Activated gamma-delta T cell (primary cell): Measurements from ENCODE around the gene POLR2C.
"Not testable (repeated sequence)": the region's sequence is repeated elsewhere in the genome, so short reads cannot be mapped to it uniquely, and the experiment has no call there.

Experiments
- DNase-seq: peaks from one replicate; lab custom pipeline; 2025; lab: John Stamatoyannopoulos, UW

The POLR2C gene

GRCh38 chr16:57479205-57479975, 16.9 kb downstream of the POLR2C start:
- no peak for DNase-seq

DNA sequence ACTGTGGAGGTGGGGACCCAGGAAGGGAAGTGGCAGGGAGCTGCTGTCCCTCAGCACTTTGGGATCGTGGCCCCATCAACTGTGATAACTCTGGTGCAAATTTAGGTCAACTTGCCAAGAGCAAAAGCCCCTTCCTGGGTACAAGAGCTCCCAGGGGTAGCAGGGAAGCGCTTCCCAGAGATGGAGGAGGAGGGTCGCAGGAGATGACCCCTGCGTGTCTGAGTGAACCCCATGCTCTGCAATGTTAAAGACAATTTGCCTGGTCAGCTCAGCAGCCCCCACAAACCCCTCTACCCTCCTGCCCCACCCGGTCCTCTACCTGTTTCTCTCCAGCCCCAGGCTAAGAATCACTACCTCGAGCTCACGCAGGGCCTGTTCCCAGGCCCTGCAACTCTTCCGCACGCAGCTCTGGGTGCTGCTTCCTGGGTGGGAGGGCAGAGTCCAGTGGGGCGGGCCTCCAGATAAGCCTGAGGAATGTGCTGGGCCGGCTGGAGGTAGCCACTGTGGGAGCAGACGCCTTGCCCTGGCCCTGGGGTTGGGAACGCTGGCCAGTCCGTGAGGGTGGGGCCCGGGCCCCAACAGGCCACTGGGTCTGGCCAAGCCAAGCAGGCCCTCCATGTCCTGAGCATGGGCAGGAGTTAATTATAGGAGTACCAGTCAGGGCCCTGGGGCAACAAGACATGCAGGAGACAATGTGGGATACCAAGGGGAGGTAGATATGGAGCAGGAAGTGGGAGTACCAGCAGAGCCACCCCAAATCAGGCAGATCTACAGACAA, 17.7 kb downstream of the POLR2C start:
- no peak for DNase-seq

DNA sequence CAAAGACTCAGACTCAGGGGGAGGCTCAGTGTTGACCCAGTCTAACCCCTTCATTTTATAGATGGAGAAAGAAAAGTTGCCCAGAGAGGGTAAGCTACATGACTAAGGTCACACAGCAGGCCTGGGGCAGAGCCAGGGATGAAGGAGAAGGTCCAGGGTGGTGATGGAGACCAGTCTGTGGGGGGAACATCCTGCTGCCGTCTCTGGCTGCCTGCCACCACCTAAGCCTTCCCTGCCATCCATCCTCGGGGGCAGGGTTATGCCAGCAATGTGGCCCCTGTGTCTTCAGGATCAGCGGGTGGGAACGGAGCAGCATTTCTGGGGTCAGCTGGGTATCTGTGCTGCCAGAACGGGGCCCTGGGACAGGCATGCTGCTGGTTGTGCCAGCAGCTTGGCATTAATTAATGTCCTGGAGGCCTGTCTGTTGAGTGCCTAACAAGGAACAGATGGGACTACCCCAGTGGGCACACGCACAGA, 18.3 kb downstream of the POLR2C start:
- DNase-seq = no peak

GRCh38 chr16:57481421-57481820, 18.9 kb downstream of the POLR2C start:
- DNase-seq = no peak

- no peak for DNase-seq
These were observed 20.5 kb downstream of the POLR2C start for GRCh38 chr16:57482845-57483545.

DNA sequence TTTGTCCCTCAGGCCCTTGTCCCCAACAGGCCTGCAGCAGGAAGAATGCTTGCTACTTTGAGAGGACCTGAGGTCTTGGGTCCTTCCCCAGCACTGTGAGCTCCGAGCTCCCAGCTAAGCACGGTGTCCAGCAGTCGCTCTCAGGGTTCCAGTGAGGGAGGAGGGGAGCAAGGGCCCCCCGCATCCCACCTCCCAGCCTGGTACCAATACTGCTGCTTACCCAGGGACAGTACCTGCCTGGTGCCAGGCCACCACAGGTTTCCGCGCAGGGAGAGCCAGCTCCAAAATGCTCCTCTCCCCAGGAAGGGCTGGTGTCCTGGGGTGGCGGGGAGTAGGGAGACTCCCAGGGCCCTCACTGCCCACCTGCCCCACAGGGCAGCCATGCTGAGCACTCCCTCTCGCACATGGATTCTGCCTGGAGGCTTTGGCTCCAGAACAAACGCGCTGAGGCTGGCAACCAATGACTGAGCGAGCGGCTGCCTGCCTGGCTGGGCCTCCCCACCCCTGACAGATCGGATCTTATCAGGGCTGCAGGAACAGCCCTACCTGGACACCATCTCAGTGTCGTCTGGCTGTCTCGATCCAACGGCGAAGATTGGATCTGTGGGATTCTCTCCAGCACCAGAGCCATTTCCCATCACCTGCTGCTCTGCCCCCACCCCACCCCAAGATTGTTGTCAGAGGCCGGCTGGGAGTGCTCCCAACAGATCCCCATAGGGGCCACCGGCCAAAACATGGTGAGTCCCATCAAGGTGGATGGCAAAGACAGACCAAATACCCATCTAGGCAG, 21.4 kb downstream of the POLR2C start:
- no peak for DNase-seq

GRCh38 chr16:57484515-57485005, 22.1 kb downstream of the POLR2C start:
- no peak for DNase-seq

DNA sequence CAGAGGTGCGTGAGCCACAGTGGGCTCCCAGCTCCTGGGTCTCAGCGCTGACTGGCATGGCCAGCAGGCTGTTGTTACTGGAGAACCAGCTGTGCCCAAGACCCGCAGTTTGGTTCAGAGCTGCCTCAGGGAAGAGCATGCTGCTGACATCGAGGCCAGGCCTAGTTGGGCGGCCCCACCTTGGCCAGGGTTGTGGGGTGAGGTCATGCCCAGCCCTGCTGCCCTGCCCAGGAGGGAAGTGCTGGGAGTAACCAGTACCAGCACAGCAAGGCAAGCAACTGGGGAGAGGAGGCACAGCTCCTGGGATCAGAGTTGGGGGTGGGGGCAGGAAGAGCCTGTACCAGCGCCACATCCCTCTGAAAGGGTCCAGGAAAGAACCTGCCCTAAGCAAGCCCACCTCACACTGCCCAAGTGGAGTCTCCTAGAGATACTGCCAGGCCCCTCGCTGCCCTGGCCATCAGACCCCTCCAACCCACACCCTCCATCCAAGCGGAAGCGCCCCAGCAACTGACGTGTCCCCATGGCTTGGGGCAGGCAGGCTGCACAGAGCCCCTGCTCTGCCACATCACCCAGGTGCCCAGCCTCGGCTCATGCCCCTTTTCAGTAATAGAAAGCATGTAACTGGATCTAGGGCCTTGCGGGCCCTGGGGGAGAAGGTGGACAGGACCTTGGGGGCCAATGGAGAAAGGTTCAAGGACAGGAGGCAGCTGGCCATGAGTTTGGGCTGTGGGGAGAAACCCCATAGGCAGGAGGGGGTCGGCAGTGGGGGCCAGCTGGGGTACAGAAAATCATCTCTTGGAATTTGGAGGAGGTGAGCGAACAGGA, 22.8 kb downstream of the POLR2C start:
- DNase-seq = no peak

DNA sequence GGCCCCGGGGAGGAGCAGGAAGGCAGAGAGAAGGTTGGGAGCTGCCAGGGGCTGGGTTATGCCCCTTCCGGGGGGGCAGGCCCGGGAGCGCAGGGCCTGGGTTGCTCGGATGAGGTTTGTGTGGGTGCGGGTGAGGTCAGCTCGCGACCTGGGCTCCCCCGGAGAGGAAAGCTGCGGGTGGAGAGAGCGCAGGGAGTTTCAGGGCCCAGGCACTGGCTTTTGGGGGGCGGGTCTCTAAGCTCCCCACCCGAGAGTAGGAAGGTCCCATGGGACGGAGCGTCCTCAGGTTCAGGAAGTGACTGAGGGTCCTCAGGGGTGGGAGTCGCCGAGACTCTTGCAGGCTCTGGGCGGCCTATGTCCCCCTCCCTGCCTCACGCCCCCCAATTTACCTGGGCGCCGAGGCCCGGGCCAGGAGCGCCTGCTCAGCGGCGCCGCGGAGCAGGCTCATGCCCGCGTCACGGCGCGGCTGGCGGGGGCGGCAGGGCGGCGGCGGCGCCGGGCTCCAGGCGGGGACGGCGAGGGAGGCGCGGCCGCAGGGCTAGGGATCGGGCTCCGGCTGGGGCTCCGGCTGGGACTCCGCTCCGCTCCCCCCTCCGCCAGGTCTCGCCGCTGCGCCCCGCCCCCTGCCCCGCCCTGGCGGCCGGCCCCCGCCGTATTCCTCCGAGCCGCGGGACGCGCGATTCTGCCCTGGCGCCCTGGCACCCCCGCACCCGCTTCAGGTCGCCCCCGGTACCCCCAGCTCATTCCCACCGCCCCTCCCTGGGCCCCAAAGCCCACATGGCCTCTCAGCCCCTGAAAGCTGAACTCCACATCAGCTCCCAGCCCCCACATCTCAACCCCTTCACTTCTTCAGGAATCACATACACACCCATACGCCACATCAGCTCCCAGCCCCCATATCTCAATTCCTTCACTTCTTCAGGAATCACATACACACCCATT, 23.7 kb downstream of the POLR2C start, which contains the start of gene DOK4:
TSS of gene DOK4 (minus strand) at position 578 of the 942 bp plus-strand sequence. CDS start 6,986 bp downstream, outside the sequence.
- peak; percentile 69 for DNase-seq

GRCh38 chr16:57486858-57487834, 24.7 kb downstream of the POLR2C start:
- DNase-seq = no peak

- DNase-seq = no peak
These were observed 26.8 kb downstream of the POLR2C start for GRCh38 chr16:57489229-57489628.

- DNase-seq = no peak
These were observed 31.3 kb downstream of the POLR2C start for GRCh38 chr16:57493767-57494166.

DNA sequence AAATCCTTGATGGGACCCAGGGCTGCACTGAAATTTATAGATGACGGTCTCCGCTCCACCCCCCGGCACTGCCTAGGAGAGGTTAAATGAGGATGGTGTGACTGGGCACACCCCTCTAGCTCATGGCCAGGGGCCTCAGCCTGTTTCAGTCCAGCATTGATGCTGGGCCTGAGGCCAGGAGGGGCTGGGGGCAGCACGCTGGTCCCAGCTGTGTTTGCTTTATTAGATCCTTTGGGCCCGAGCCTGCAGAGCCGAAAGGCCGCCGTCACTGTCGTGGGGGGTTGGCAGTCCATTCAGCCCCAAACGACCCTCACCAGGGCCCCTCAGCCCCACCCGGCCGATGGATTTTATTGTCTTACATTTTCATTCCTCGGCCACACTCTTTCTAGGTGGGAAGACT, 34.6 kb downstream of the POLR2C start:
- DNase-seq = no peak

DNA sequence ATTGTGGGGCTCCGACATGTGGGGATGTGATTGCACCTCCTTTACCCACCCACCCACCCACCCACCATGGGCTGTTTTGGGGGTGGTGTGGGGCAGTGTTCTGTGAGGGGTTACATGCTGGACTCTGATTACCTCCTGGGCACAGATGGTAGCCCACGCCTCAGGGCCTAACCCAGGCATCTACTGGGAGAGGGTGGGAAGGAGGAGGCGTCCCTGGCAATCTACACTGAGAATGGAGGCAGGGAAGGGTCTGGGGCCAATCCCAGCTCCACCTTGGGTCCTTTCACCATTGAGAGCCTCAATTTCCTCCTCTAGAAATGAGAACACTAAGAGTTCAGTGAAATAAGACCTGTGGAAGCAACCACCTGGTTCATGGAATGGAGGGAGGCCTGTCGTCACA, 35.6 kb downstream of the POLR2C start:
- DNase-seq = no peak

GRCh38 chr16:57499941-57500340, 37.5 kb downstream of the POLR2C start:
- not testable (repeated sequence) for DNase-seq

GRCh38 chr16:57500578-57501111, 38.2 kb downstream of the POLR2C start:
- DNase-seq = no peak

- DNase-seq = no peak
These were observed 39.0 kb downstream of the POLR2C start for GRCh38 chr16:57501492-57501891.
